ENCODE data around the gene GOLGA6B. TPM values are rescaled to one million over a fixed set of nuclear protein-coding genes. Genes with fewer than 3 reads are reported as not detected.
"Not testable (repeated sequence)": the region's sequence is repeated elsewhere in the genome, so short reads cannot be mapped to it uniquely, and the experiment has no call there.

The GOLGA6B gene
- total RNA-seq, 1 experiment from 2014 or later, result 0.33 TPM

DNA sequence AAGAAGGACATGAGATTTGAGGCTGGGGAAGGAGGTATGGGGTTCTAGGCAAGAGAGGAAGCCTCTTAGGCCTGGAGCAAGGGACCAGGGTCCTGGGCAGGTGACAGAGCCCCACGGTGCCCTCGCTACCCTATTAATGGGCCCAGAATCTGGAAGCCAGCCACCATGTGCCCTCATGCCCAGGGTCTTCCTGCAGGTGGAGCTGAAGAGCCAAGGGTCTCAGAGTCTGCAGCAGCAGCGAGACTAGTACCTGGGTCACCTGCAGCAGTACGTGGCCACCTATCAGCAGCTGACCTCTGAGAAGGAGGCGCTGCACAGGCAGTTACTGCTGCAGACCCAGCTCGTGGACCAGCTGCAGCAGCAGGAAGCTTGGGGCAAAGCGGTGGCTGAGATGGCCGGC lies 9.4 kb downstream of the GOLGA6B start:
- not testable (repeated sequence) for H2BK5ac ChIP-seq (ENCODE audit: insufficient read length, low read length); H3K4me1 Mint-ChIP-seq; H3K4me2 ChIP-seq (ENCODE audit: insufficient read depth, insufficient read length, low read length); H3K27ac ChIP-seq (ENCODE audit: insufficient read length, low read depth, low read length); H4K8ac ChIP-seq (replicated peaks; ENCODE audit: insufficient read length, low read depth, low read length); H3K23me2 ChIP-seq (ENCODE audit: insufficient read length, low read depth, low read length, poor library complexity, severe bottlenecking); H3K79me1 ChIP-seq (ENCODE audit: insufficient read depth, low read depth, low read length, poor library complexity, severe bottlenecking); H3K14ac ChIP-seq (ENCODE audit: insufficient read depth, low read length); H4K5ac ChIP-seq (ENCODE audit: insufficient read length, low read depth, low read length); H4K91ac ChIP-seq (ENCODE audit: insufficient read length, low read depth, low read length); H3K56ac ChIP-seq (ENCODE audit: insufficient read length, low read depth, low read length); H3K4me1 ChIP-seq (ENCODE audit: insufficient read depth, low read length); DNase-seq; H2BK15ac ChIP-seq (ENCODE audit: low read depth, low read length); H3K9me3 ChIP-seq (ENCODE audit: control insufficient read depth, low read depth, low read length); H2BK20ac ChIP-seq (ENCODE audit: low read depth, low read length, poor library complexity, severe bottlenecking); H2BK12ac ChIP-seq (ENCODE audit: insufficient read length, low read depth, low read length); H3K27me3 Mint-ChIP-seq (ENCODE audit: low read depth); H2AFZ ChIP-seq (ENCODE audit: low read length); H3K9me3 Mint-ChIP-seq; H3K36me3 Mint-ChIP-seq (ENCODE audit: insufficient read depth in 1 of 3, low read depth in 3 of 3); H3K9ac ChIP-seq (ENCODE audit: extremely low read depth, insufficient read length, low read length); H3K23ac ChIP-seq (ENCODE audit: insufficient read length, low read depth, low read length); H2AK5ac ChIP-seq (ENCODE audit: insufficient read length, low read length); H3T11ph ChIP-seq (ENCODE audit: low read length); H3K79me2 ChIP-seq (ENCODE audit: insufficient read depth, low read length); H3K4me3 Mint-ChIP-seq; H3K4ac ChIP-seq (ENCODE audit: low read depth, low read length); H3K18ac ChIP-seq (ENCODE audit: insufficient read length, low read depth, low read length); H2BK120ac ChIP-seq (ENCODE audit: low read depth, low read length, poor library complexity, severe bottlenecking); H3K27ac Mint-ChIP-seq; H4K20me1 ChIP-seq (ENCODE audit: control insufficient read depth, insufficient read depth, insufficient read length); H3K27me3 ChIP-seq (ENCODE audit: insufficient read depth, low read length)
- TF ChIP-seq, protein P1, sequence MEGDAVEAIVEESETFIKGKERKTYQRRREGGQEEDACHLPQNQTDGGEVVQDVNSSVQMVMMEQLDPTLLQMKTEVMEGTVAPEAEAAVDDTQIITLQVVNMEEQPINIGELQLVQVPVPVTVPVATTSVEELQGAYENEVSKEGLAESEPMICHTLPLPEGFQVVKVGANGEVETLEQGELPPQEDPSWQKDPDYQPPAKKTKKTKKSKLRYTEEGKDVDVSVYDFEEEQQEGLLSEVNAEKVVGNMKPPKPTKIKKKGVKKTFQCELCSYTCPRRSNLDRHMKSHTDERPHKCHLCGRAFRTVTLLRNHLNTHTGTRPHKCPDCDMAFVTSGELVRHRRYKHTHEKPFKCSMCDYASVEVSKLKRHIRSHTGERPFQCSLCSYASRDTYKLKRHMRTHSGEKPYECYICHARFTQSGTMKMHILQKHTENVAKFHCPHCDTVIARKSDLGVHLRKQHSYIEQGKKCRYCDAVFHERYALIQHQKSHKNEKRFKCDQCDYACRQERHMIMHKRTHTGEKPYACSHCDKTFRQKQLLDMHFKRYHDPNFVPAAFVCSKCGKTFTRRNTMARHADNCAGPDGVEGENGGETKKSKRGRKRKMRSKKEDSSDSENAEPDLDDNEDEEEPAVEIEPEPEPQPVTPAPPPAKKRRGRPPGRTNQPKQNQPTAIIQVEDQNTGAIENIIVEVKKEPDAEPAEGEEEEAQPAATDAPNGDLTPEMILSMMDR (conservative IDR thresholded peaks at IDR 0.05), result peak; percentile 37; the same call in 2 of the 3 replicates
- WGBS (ENCODE audit: extremely low coverage, insufficient read length, low lambda C conversion rate), result no CpG with 5 or more reads among the region's 8 CpGs

DNA sequence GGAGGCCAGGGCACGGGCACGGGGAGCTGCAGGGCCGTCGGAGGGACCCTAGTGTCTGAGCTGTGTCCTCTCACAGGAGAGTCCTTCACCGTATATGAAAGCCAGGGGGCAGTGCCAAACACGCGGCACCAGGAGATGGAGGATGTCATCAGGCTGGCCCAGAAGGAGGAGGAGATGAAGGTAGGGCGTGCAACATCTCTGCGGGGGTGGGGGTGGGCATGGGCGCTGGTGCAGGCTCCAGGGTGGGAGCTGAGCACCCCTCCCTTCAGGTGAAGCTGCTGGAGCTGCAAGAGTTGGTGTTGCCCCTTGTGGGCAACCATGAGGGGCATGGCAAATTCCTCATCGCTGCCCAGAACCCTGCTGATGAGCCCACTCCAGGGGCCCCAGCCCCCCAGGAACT lies 11.2 kb downstream of the GOLGA6B start:
- not testable (repeated sequence) for H2BK5ac ChIP-seq (ENCODE audit: insufficient read length, low read length); H3K27me3 ChIP-seq (ENCODE audit: insufficient read depth, low read length); H3K56ac ChIP-seq (ENCODE audit: insufficient read length, low read depth, low read length); H3T11ph ChIP-seq (ENCODE audit: low read length); H2AK5ac ChIP-seq (ENCODE audit: insufficient read length, low read length); H3K9me3 ChIP-seq (ENCODE audit: control insufficient read depth, low read depth, low read length); H2BK120ac ChIP-seq (ENCODE audit: low read depth, low read length, poor library complexity, severe bottlenecking); H2AFZ ChIP-seq (ENCODE audit: low read length); H3K4me1 ChIP-seq (ENCODE audit: insufficient read depth, low read length); H4K91ac ChIP-seq (ENCODE audit: insufficient read length, low read depth, low read length); H3K79me2 ChIP-seq (ENCODE audit: insufficient read depth, low read length); H3K79me1 ChIP-seq (ENCODE audit: insufficient read depth, low read depth, low read length, poor library complexity, severe bottlenecking); DNase-seq; H3K27me3 Mint-ChIP-seq (ENCODE audit: low read depth); H4K5ac ChIP-seq (ENCODE audit: insufficient read length, low read depth, low read length); H3K9ac ChIP-seq (ENCODE audit: extremely low read depth, insufficient read length, low read length); H2BK15ac ChIP-seq (ENCODE audit: low read depth, low read length); H3K4me1 Mint-ChIP-seq; H3K9me3 Mint-ChIP-seq; H3K23ac ChIP-seq (ENCODE audit: insufficient read length, low read depth, low read length); H3K4ac ChIP-seq (ENCODE audit: low read depth, low read length); H3K18ac ChIP-seq (ENCODE audit: insufficient read length, low read depth, low read length); H3K4me3 Mint-ChIP-seq; H3K14ac ChIP-seq (ENCODE audit: insufficient read depth, low read length); H4K20me1 ChIP-seq (ENCODE audit: control insufficient read depth, insufficient read depth, insufficient read length); H3K23me2 ChIP-seq (ENCODE audit: insufficient read length, low read depth, low read length, poor library complexity, severe bottlenecking); H2BK12ac ChIP-seq (ENCODE audit: insufficient read length, low read depth, low read length); H2BK20ac ChIP-seq (ENCODE audit: low read depth, low read length, poor library complexity, severe bottlenecking); H3K27ac Mint-ChIP-seq; H3K36me3 Mint-ChIP-seq (ENCODE audit: insufficient read depth in 1 of 3, low read depth in 3 of 3); H3K27ac ChIP-seq (ENCODE audit: insufficient read length, low read depth, low read length); H4K8ac ChIP-seq (replicated peaks; ENCODE audit: insufficient read length, low read depth, low read length); H3K4me2 ChIP-seq (ENCODE audit: insufficient read depth, insufficient read length, low read length)
- WGBS (ENCODE audit: extremely low coverage, insufficient read length, low lambda C conversion rate), result no CpG with 5 or more reads among the region's 11 CpGs

Data from H9 (cell line).